ENCODE measurements around the gene ANKRD28.
"Not testable (repeated sequence)": the region's sequence is repeated elsewhere in the genome, so short reads cannot be mapped to it uniquely, and the experiment has no call there.

ANKRD28 gene

GRCh38 chr3:15841091-15841973 is 43.6 kb upstream of the ANKRD28 start:
- not testable (repeated sequence) for H4K8ac ChIP-seq (ENCODE audit: low read depth, low read length); H3K18ac ChIP-seq (ENCODE audit: low read length); H3K36me3 ChIP-seq (ENCODE audit: control insufficient read depth, insufficient read depth, low read length); H3K56ac ChIP-seq (ENCODE audit: low read length); H3K4ac ChIP-seq (ENCODE audit: low read depth, low read length); H3K27me3 ChIP-seq (ENCODE audit: insufficient read depth, low read length, poor library complexity); H3K23ac ChIP-seq (ENCODE audit: low read length); H3K27ac ChIP-seq (ENCODE audit: low read depth, low read length); DNase-seq; H2BK120ac ChIP-seq (ENCODE audit: low read depth, low read length); H4K5ac ChIP-seq (ENCODE audit: low read length); H3K4me3 ChIP-seq (ENCODE audit: low read length); H3K4me1 ChIP-seq (ENCODE audit: control insufficient read depth, low read depth, low read length); H2BK15ac ChIP-seq (replicated peaks; ENCODE audit: low read depth); H3K9ac ChIP-seq (ENCODE audit: low read length); H2BK5ac ChIP-seq (ENCODE audit: low read length); H3K79me1 ChIP-seq (ENCODE audit: low read length); H3K4me2 ChIP-seq (ENCODE audit: low read length); H2AK5ac ChIP-seq (ENCODE audit: low read length)
- WGBS (ENCODE audit: extremely low coverage, insufficient coverage, low lambda C conversion rate), result no CpG with 5 or more reads among the region's 4 CpGs
- H3K79me2 ChIP-seq (ENCODE audit: control insufficient read depth, insufficient read depth, low read length), result peaks cover 26% of the 10 kb centered on the region

GRCh38 chr3:15839568-15839967 is 41.8 kb upstream of the ANKRD28 start:
- Histone ChIP-seq H3K36me3 (ENCODE audit: control insufficient read depth, insufficient read depth, low read length) (no peaks in the 10 kb centered on the region), H3K4ac (ENCODE audit: low read depth, low read length) (no peak overlapping the region), H2BK5ac (ENCODE audit: low read length) (no peak overlapping the region), H2BK15ac (replicated peaks; ENCODE audit: low read depth) (no peak overlapping the region), H3K4me3 (ENCODE audit: low read length) (no peak overlapping the region), H2AK5ac (ENCODE audit: low read length) (no peak overlapping the region), H3K9ac (ENCODE audit: low read length) (no peak overlapping the region), H3K4me1 (ENCODE audit: control insufficient read depth, low read depth, low read length) (no peaks in the 10 kb centered on the region), H3K23ac (ENCODE audit: low read length) (no peak overlapping the region), H3K79me1 (ENCODE audit: low read length) (peaks cover 6% of the 10 kb centered on the region), H3K4me2 (ENCODE audit: low read length) (no peak overlapping the region), H4K8ac (ENCODE audit: low read depth, low read length) (no peak overlapping the region), H3K56ac (ENCODE audit: low read length) (no peak overlapping the region), H4K5ac (ENCODE audit: low read length) (no peak overlapping the region), H3K79me2 (ENCODE audit: control insufficient read depth, insufficient read depth, low read length) (peaks cover 22% of the 10 kb centered on the region), H3K27ac (ENCODE audit: low read depth, low read length) (no peak overlapping the region), H2BK120ac (ENCODE audit: low read depth, low read length) (no peak overlapping the region), H3K18ac (ENCODE audit: low read length) (no peak overlapping the region), H3K27me3 (ENCODE audit: insufficient read depth, low read length, poor library complexity) (no peaks in the 10 kb centered on the region)
- DNase-seq, result no peak
- WGBS (ENCODE audit: extremely low coverage, insufficient coverage, low lambda C conversion rate), result no CpG with 5 or more reads among the region's 2 CpGs

- Histone ChIP-seq H3K18ac (ENCODE audit: low read length) (no peak overlapping the region), H3K4me3 (ENCODE audit: low read length) (no peak overlapping the region), H3K4me2 (ENCODE audit: low read length) (no peak overlapping the region), H3K27ac (ENCODE audit: low read depth, low read length) (no peak overlapping the region), H2BK120ac (ENCODE audit: low read depth, low read length) (no peak overlapping the region), H3K27me3 (ENCODE audit: insufficient read depth, low read length, poor library complexity) (no peaks in the 10 kb centered on the region), H3K36me3 (ENCODE audit: control insufficient read depth, insufficient read depth, low read length) (no peaks in the 10 kb centered on the region), H3K79me1 (ENCODE audit: low read length) (peaks cover 8% of the 10 kb centered on the region), H4K5ac (ENCODE audit: low read length) (no peak overlapping the region), H3K23ac (ENCODE audit: low read length) (no peak overlapping the region), H3K79me2 (ENCODE audit: control insufficient read depth, insufficient read depth, low read length) (peaks cover 10% of the 10 kb centered on the region), H2BK15ac (replicated peaks; ENCODE audit: low read depth) (no peak overlapping the region), H3K4me1 (ENCODE audit: control insufficient read depth, low read depth, low read length) (no peaks in the 10 kb centered on the region), H2BK5ac (ENCODE audit: low read length) (no peak overlapping the region), H2AK5ac (ENCODE audit: low read length) (no peak overlapping the region), H3K56ac (ENCODE audit: low read length) (no peak overlapping the region), H4K8ac (ENCODE audit: low read depth, low read length) (no peak overlapping the region), H3K4ac (ENCODE audit: low read depth, low read length) (no peak overlapping the region), H3K9ac (ENCODE audit: low read length) (no peak overlapping the region)
- no CpG with 5 or more reads among the region's 1 CpG for WGBS (ENCODE audit: extremely low coverage, insufficient coverage, low lambda C conversion rate)
- DNase-seq, result no peak
Measured at GRCh38 chr3:15831927-15832326, 34.1 kb upstream of the ANKRD28 start.

- H3K4me2 ChIP-seq (ENCODE audit: low read length), result no peak overlapping the region
- H3K9ac ChIP-seq (ENCODE audit: low read length), result no peak overlapping the region
- H3K4ac ChIP-seq (ENCODE audit: low read depth, low read length), result no peak overlapping the region
- H2BK15ac ChIP-seq (replicated peaks; ENCODE audit: low read depth), result no peak overlapping the region
- no CpG with 5 or more reads among the region's 4 CpGs for WGBS (ENCODE audit: extremely low coverage, insufficient coverage, low lambda C conversion rate)
- no peak overlapping the region for H4K8ac ChIP-seq (ENCODE audit: low read depth, low read length)
- H3K79me2 ChIP-seq (ENCODE audit: control insufficient read depth, insufficient read depth, low read length), result peaks cover 9% of the 10 kb centered on the region
- peaks cover 6% of the 10 kb centered on the region for H3K79me1 ChIP-seq (ENCODE audit: low read length)
- H3K56ac ChIP-seq (ENCODE audit: low read length), result no peak overlapping the region
- H3K23ac ChIP-seq (ENCODE audit: low read length), result no peak overlapping the region
- H3K27me3 ChIP-seq (ENCODE audit: insufficient read depth, low read length, poor library complexity), result no peaks in the 10 kb centered on the region
- no peaks in the 10 kb centered on the region for H3K36me3 ChIP-seq (ENCODE audit: control insufficient read depth, insufficient read depth, low read length)
- H2AK5ac ChIP-seq (ENCODE audit: low read length), result no peak overlapping the region
- no peak overlapping the region for H3K27ac ChIP-seq (ENCODE audit: low read depth, low read length)
- no peak overlapping the region for H3K18ac ChIP-seq (ENCODE audit: low read length)
- H4K5ac ChIP-seq (ENCODE audit: low read length), result no peak overlapping the region
- H2BK5ac ChIP-seq (ENCODE audit: low read length), result no peak overlapping the region
- H3K4me1 ChIP-seq (ENCODE audit: control insufficient read depth, low read depth, low read length), result no peaks in the 10 kb centered on the region
- H3K4me3 ChIP-seq (ENCODE audit: low read length), result no peak overlapping the region
- DNase-seq, result no peak
- no peak overlapping the region for H2BK120ac ChIP-seq (ENCODE audit: low read depth, low read length)
Measured at GRCh38 chr3:15825016-15825415, 27.2 kb upstream of the ANKRD28 start.

GRCh38 chr3:15823092-15823491 is 25.3 kb upstream of the ANKRD28 start:
- no peak overlapping the region for H4K5ac ChIP-seq (ENCODE audit: low read length)
- no peak overlapping the region for H3K4ac ChIP-seq (ENCODE audit: low read depth, low read length)
- H4K8ac ChIP-seq (ENCODE audit: low read depth, low read length), result no peak overlapping the region
- no peak overlapping the region for H2BK15ac ChIP-seq (replicated peaks; ENCODE audit: low read depth)
- peaks cover 6% of the 10 kb centered on the region for H3K79me1 ChIP-seq (ENCODE audit: low read length)
- H3K27ac ChIP-seq (ENCODE audit: low read depth, low read length), result no peak overlapping the region
- H3K4me3 ChIP-seq (ENCODE audit: low read length), result no peak overlapping the region
- no peak overlapping the region for H3K4me2 ChIP-seq (ENCODE audit: low read length)
- H3K18ac ChIP-seq (ENCODE audit: low read length), result no peak overlapping the region
- H3K56ac ChIP-seq (ENCODE audit: low read length), result no peak overlapping the region
- peaks cover 12% of the 10 kb centered on the region for H3K79me2 ChIP-seq (ENCODE audit: control insufficient read depth, insufficient read depth, low read length)
- H3K27me3 ChIP-seq (ENCODE audit: insufficient read depth, low read length, poor library complexity), result no peaks in the 10 kb centered on the region
- H3K4me1 ChIP-seq (ENCODE audit: control insufficient read depth, low read depth, low read length), result no peaks in the 10 kb centered on the region
- no peak overlapping the region for H2BK5ac ChIP-seq (ENCODE audit: low read length)
- H3K23ac ChIP-seq (ENCODE audit: low read length), result no peak overlapping the region
- no peaks in the 10 kb centered on the region for H3K36me3 ChIP-seq (ENCODE audit: control insufficient read depth, insufficient read depth, low read length)
- no peak for DNase-seq
- no peak overlapping the region for H2BK120ac ChIP-seq (ENCODE audit: low read depth, low read length)
- H2AK5ac ChIP-seq (ENCODE audit: low read length), result no peak overlapping the region
- no CpG with 5 or more reads among the region's 7 CpGs for WGBS (ENCODE audit: extremely low coverage, insufficient coverage, low lambda C conversion rate)
- H3K9ac ChIP-seq (ENCODE audit: low read length), result no peak overlapping the region

GRCh38 chr3:15822281-15822680 is 24.5 kb upstream of the ANKRD28 start:
- Histone ChIP-seq H3K4me3 (ENCODE audit: low read length) (no peak overlapping the region), H3K9ac (ENCODE audit: low read length) (no peak overlapping the region), H4K5ac (ENCODE audit: low read length) (no peak overlapping the region), H2BK15ac (replicated peaks; ENCODE audit: low read depth) (no peak overlapping the region), H3K18ac (ENCODE audit: low read length) (no peak overlapping the region), H4K8ac (ENCODE audit: low read depth, low read length) (no peak overlapping the region), H3K56ac (ENCODE audit: low read length) (no peak overlapping the region), H3K27ac (ENCODE audit: low read depth, low read length) (no peak overlapping the region), H2BK120ac (ENCODE audit: low read depth, low read length) (no peak overlapping the region), H3K27me3 (ENCODE audit: insufficient read depth, low read length, poor library complexity) (no peaks in the 10 kb centered on the region), H3K36me3 (ENCODE audit: control insufficient read depth, insufficient read depth, low read length) (no peaks in the 10 kb centered on the region), H2BK5ac (ENCODE audit: low read length) (no peak overlapping the region), H3K79me2 (ENCODE audit: control insufficient read depth, insufficient read depth, low read length) (peaks cover 12% of the 10 kb centered on the region), H3K4me1 (ENCODE audit: control insufficient read depth, low read depth, low read length) (no peaks in the 10 kb centered on the region), H3K23ac (ENCODE audit: low read length) (no peak overlapping the region), H3K79me1 (ENCODE audit: low read length) (peaks cover 6% of the 10 kb centered on the region), H3K4ac (ENCODE audit: low read depth, low read length) (no peak overlapping the region), H3K4me2 (ENCODE audit: low read length) (no peak overlapping the region), H2AK5ac (ENCODE audit: low read length) (no peak overlapping the region)
- DNase-seq, result no peak
- no CpG with 5 or more reads among the region's 2 CpGs for WGBS (ENCODE audit: extremely low coverage, insufficient coverage, low lambda C conversion rate)

All from mesendoderm (in vitro differentiated cells).